Endothelial cell of umbilical vein (primary cell): ENCODE measurements around the gene NES. TPM values are rescaled to one million over a fixed set of nuclear protein-coding genes. Genes with fewer than 3 reads are reported as not detected.

ENCODE experiments used
- BruUV-seq: library from RNA; stranded (reverse); fragments of 400-500 nt; replicated peaks from 2 replicates; lab custom pipeline; 2021; lab: Mats Ljungman, UMichigan
- CTCF ChIA-PET: fragments of 300-600, 350-600 bp; sonication (Branson Sonifier 250); formaldehyde crosslinking; loops from one replicate; lab custom pipeline; 2021; ENCODE audit warnings: antibody characterized with exemption, inconsistent platforms; lab: Charles Lee
- POLR2A ChIA-PET: fragments of 300-600, 350-600 bp; sonication (Branson Sonifier 250); formaldehyde crosslinking; loops from one replicate; lab custom pipeline; 2021; ENCODE audit warnings: antibody characterized with exemption, inconsistent platforms; lab: Charles Lee
- DNase-seq: peaks from one replicate; pipeline ENCODE4 v3.0.0-alpha.2; 2011; ENCODE audit warnings: low read depth, low spot score
- FAIRE-seq: peaks from 2 replicates; lab custom pipeline; 2011; peaks lifted over from hg19 to GRCh38; lab: Jason Lieb, UNC
- H2AFZ ChIP-seq: 2 replicates; pipeline ENCODE4 v1.6.0; 2012; ENCODE audit warnings: low read depth, low read length, control low read depth, inconsistent platforms
- H3K27ac ChIP-seq: 2 replicates; pipeline ENCODE4 v1.5.1; 2011; ENCODE audit warnings: low read depth, mild to moderate bottlenecking, control low read depth, low read length, moderate library complexity; ENCODE audit not compliant: insufficient read depth
- H3K27me3 ChIP-seq, 2 experiments: 2 replicates each; pipeline versions ENCODE4 v1.6.0 to v1.6.1; 2011; ENCODE audit warnings: low read length in 2 of 2, mixed read lengths in 1 of 2; ENCODE audit not compliant: control insufficient read depth in 2 of 2, insufficient read depth in 2 of 2
- H3K36me3 ChIP-seq, 2 experiments: 2 replicates in 1 of 2; 3 replicates in 1 of 2; pipeline ENCODE4 v1.5.1; 2011; ENCODE audit warnings: low read length in 2 of 2, mild to moderate bottlenecking in 1 of 2, moderate library complexity in 1 of 2; ENCODE audit not compliant: control insufficient read depth in 2 of 2, insufficient read depth in 2 of 2; ENCODE audit errors: extremely low read depth in 1 of 2
- H3K4me1 ChIP-seq: 3 replicates; pipeline ENCODE4 v1.5.1; 2011; ENCODE audit warnings: mild to moderate bottlenecking, low read length; ENCODE audit not compliant: control insufficient read depth, insufficient read depth; ENCODE audit errors: extremely low read depth
- H3K4me2 ChIP-seq: 2 replicates; pipeline ENCODE4 v1.6.1; 2011; ENCODE audit warnings: low read length, control low read depth, mixed read lengths; ENCODE audit not compliant: insufficient read depth
- H3K4me3 ChIP-seq, 3 experiments: fragments of 200-600 bp in 1 of 3; sonication (generic), shearing (Covaris generic) in 1 of 3; replicated peaks in 1 of 3; 2 replicates each; pipeline ENCODE4 v1.5.1; 2011 to 2016; ENCODE audit warnings: control low read depth in 3 of 3, low read length in 3 of 3, mild to moderate bottlenecking in 2 of 3, inconsistent platforms in 1 of 3, low read depth in 1 of 3, moderate library complexity in 1 of 3; ENCODE audit not compliant: insufficient read depth in 1 of 3
- H3K79me2 ChIP-seq: 2 replicates; pipeline ENCODE4 v1.6.0; 2012; ENCODE audit warnings: low read length, inconsistent platforms; ENCODE audit not compliant: control insufficient read depth, insufficient read depth
- H3K9ac ChIP-seq: replicated peaks from 2 replicates; pipeline ENCODE3; 2011; ENCODE audit warnings: low read length, control low read depth; ENCODE audit not compliant: insufficient read depth; ENCODE audit errors: extremely low read depth
- H3K9me1 ChIP-seq: replicated peaks from 3 replicates; pipeline ENCODE4 v1.6.0; 2011; ENCODE audit warnings: mild to moderate bottlenecking, low read length; ENCODE audit not compliant: control insufficient read depth, insufficient read depth; ENCODE audit errors: extremely low read depth
- H3K9me3 ChIP-seq: replicated peaks from 2 replicates; pipeline ENCODE4 v1.5.1; 2012; ENCODE audit warnings: low read length, inconsistent platforms; ENCODE audit not compliant: control insufficient read depth, insufficient read depth
- H4K20me1 ChIP-seq: replicated peaks from 2 replicates; pipeline ENCODE3; 2011; ENCODE audit warnings: mild to moderate bottlenecking, low read length; ENCODE audit not compliant: control insufficient read depth, insufficient read depth; ENCODE audit errors: extremely low read depth
- CTCF ChIP-seq, 2 donors: IDR thresholded peaks; 1 replicate in 1 of 2; 2 replicates in 1 of 2; pipeline ENCODE4 v1.5.1; 2011; ENCODE audit warnings: low read length in 2 of 2, mild to moderate bottlenecking in 2 of 2, moderate library complexity in 2 of 2, control low read depth in 1 of 2, inconsistent platforms in 1 of 2, low read depth in 1 of 2; ENCODE audit not compliant: insufficient read depth in 1 of 2; ENCODE audit errors: extremely low read depth in 1 of 2
- EZH2 ChIP-seq: IDR thresholded peaks from 2 replicates; pipeline ENCODE4 v1.6.1; 2012; ENCODE audit warnings: borderline replicate concordance, low read depth, mild to moderate bottlenecking, moderate library complexity, low read length, inconsistent platforms; ENCODE audit not compliant: severe bottlenecking
- FOS ChIP-seq: IDR thresholded peaks from 2 replicates; pipeline ENCODE4 v1.6.1; 2011; ENCODE audit warnings: mild to moderate bottlenecking, low read length, moderate library complexity, borderline replicate concordance; ENCODE audit not compliant: insufficient read depth
- GATA2 ChIP-seq: IDR thresholded peaks from 2 replicates; pipeline ENCODE4 v1.7.0; 2011; ENCODE audit warnings: low read depth, mild to moderate bottlenecking, moderate library complexity, mixed read lengths, low read length; ENCODE audit not compliant: insufficient read length, insufficient read depth
- JUN ChIP-seq: IDR thresholded peaks from 2 replicates; pipeline ENCODE4 v1.6.1; 2011; ENCODE audit warnings: borderline replicate concordance, low read depth; ENCODE audit not compliant: insufficient read length, insufficient read depth
- MAX ChIP-seq: IDR thresholded peaks from 2 replicates; pipeline ENCODE4 v1.6.1; 2011; ENCODE audit not compliant: insufficient read depth, insufficient read length
- MYC ChIP-seq: IDR thresholded peaks from one replicate; pipeline ENCODE4 v1.6.1; 2011; ENCODE audit warnings: mild to moderate bottlenecking, low read depth, low read length
- POLR2A ChIP-seq: IDR thresholded peaks from 2 replicates; pipeline ENCODE4 v1.6.1; 2012; ENCODE audit warnings: low read depth, mild to moderate bottlenecking, control low read depth, low read length
- POLR2AphosphoS5 ChIP-seq: IDR thresholded peaks from 2 replicates; pipeline ENCODE4 v1.6.1; 2012; ENCODE audit warnings: low read depth, mild to moderate bottlenecking, control low read depth, low read length, moderate library complexity; ENCODE audit not compliant: insufficient read depth
- dilution Hi-C: fragments of 300-500 bp; cut with MboI; formaldehyde crosslinking; loops from one replicate; pipeline ENCODE4 v1.15.0; 2019; ENCODE audit warnings: low sequenced_read_pairs; ENCODE audit not compliant: extremely low pct_ligation_motif_present
- intact Hi-C: fragments of 100-400 bp; cut with micrococcal nuclease; formaldehyde crosslinking; loops from one replicate; pipeline ENCODE4 v1.10.0; 2022
- polyA plus RNA-seq, 4 experiments: library from polyadenylated mRNA; depleted of rRNA in 3 of 4; stranded (reverse) in 3 of 4; unstranded in 1 of 4; fragments of >200 nt; gene quantifications; 2 replicates each; pipeline versions ENCODE4 v1.2.1 to v1.2.3, GENCODE V29; 2011 to 2012; ENCODE audit warnings: missing spikeins in 1 of 4
- total RNA-seq: library from RNA; stranded (reverse); gene quantifications from 2 replicates; pipeline ENCODE4 v1.2.3, GENCODE V29; 2021

NES gene
- total and polyA plus RNA-seq, 2 donors (not counting 3 experiments of a cell fraction or from before 2014, with no cell fraction given): 19.4 to 274 TPM

GRCh38 chr1:156662800-156663055, 14.5 kb downstream of the NES start:
- no peaks in the 10 kb centered on the region for H4K20me1 ChIP-seq
- DNase-seq (no peak), FAIRE-seq (no peak)
- peak overlapping the region; percentile 29 for H3K4me2 ChIP-seq
- peak overlapping the region; percentile 85 for H3K27ac ChIP-seq
- H3K4me3 ChIP-seq: no peak overlapping the region
- H3K9me1 ChIP-seq: no peaks in the 10 kb centered on the region
- H3K4me1 ChIP-seq: peaks cover 60% of the 10 kb centered on the region
- H3K9me3 ChIP-seq: no peaks in the 10 kb centered on the region
- H3K79me2 ChIP-seq: no peaks in the 10 kb centered on the region
- BruUV-seq: no TSS peak
- no peaks in the 10 kb centered on the region for H3K36me3 ChIP-seq
- H3K27me3 ChIP-seq: no peaks in the 10 kb centered on the region
- CTCF ChIA-PET: interaction anchor here (4.0 to 8.7 kb wide), 4 partner anchors 16 to 64 kb away, joined by 31 to 237 read pairs (median 138); partner anchors contain the start of genes HAPLN2 and NES
- dilution Hi-C loops (no loop called here), intact Hi-C loops (no loop called here)
- POLR2A ChIA-PET: interaction anchor here (4.5 kb wide), 1 partner anchor 14 kb away, joined by 32 read pairs; the partner anchor contains the start of gene NES
- no peak overlapping the region for H2AFZ ChIP-seq
- no peak overlapping the region for H3K9ac ChIP-seq
- TF ChIP-seq JUN: no peak

- Histone ChIP-seq H3K27me3 (peaks cover 0 to under 1% of the 10 kb centered on the region in 2 experiments), H3K79me2 (no peaks in the 10 kb centered on the region), H3K9me3 (no peaks in the 10 kb centered on the region), H3K4me3 (no peak overlapping the region), H4K20me1 (no peaks in the 10 kb centered on the region), H3K9me1 (no peaks in the 10 kb centered on the region), H2AFZ (no peak overlapping the region), H3K9ac (peak overlapping the region; percentile 35), H3K4me1 (peaks cover 65% of the 10 kb centered on the region), H3K27ac (peak overlapping the region; percentile 85), H3K36me3 (no peaks in the 10 kb centered on the region), H3K4me2 (peak overlapping the region; percentile 29)
- TF ChIP-seq MAX: no peak
- TF ChIP-seq POLR2A: no peak
- TF ChIP-seq FOS: no peak
- no peak for TF ChIP-seq POLR2AphosphoS5
- TF ChIP-seq JUN: no peak
- TF ChIP-seq GATA2: no peak
- no peak for TF ChIP-seq MYC
- no peak for TF ChIP-seq EZH2
- TF ChIP-seq CTCF (IDR thresholded peaks at IDR 0.05; ENCODE audit: extremely low read depth in 1 of 2, insufficient read depth in 1 of 2, low read depth in 1 of 2, low read length in 2 of 2): no peak
- ChIA-PET CTCF (interaction anchor here (1.0 to 8.7 kb wide), 7 partner anchors 11 to 66 kb away, joined by 3 to 237 read pairs (median 31); partner anchors contain the start of genes CRABP2, HAPLN2, ISG20L2 and METTL25B), POLR2A (interaction anchor here (0.9 to 4.5 kb wide), 2 partner anchors 14 to 38 kb away, joined by 3 to 32 read pairs; partner anchors contain the start of gene NES)
- dilution Hi-C loops: no loop called here
- intact Hi-C loops: no loop called here
- no peak for DNase-seq
- no TSS peak for BruUV-seq
- FAIRE-seq: peak; percentile 90
Measured at GRCh38 chr1:156662005-156662799, 15.0 kb downstream of the NES start.
